Left lung (tissue), 10 donors: ENCODE data around the gene SCPEP1. TPM values are rescaled to one million over a fixed set of nuclear protein-coding genes. Genes with fewer than 3 reads are reported as not detected.

Source experiments
- ATAC-seq: fragments of 200-7000 bp; cut with Tn5 transposase; one replicate; pipeline ENCODE4 v1.9.1; 2020; ENCODE audit warnings: moderate library complexity
- DNase-seq, 4 donors: peaks; one replicate each; pipeline ENCODE4 v3.0.0-alpha.2; 2013 to 2020
- H3K27ac ChIP-seq, 2 donors: fragments of 200-600 bp; sonication (generic) in 1 of 2; one replicate each; pipeline versions ENCODE4 v1.5.0 to v1.8.0; 2020 to 2021
- H3K27me3 ChIP-seq, 2 donors: fragments of 200-600 bp; sonication (generic) in 1 of 2; one replicate each; pipeline versions ENCODE4 v1.5.0 to v1.8.0; 2020 to 2021
- H3K36me3 ChIP-seq, 2 donors: fragments of 200-600 bp; sonication (generic) in 1 of 2; one replicate each; pipeline versions ENCODE4 v1.5.0 to v1.8.0; 2020 to 2021
- H3K4me1 ChIP-seq, 2 donors: fragments of 200-600 bp; one replicate each; pipeline ENCODE4 v1.8.0; 2021
- H3K4me3 ChIP-seq, 2 donors: fragments of 200-600 bp; sonication (generic) in 1 of 2; one replicate each; pipeline versions ENCODE4 v1.5.0 to v1.8.0; 2020 to 2021; ENCODE audit warnings: mild to moderate bottlenecking in 1 of 2
- H3K9me3 ChIP-seq, 2 donors: fragments of 200-600 bp; sonication (generic) in 1 of 2; one replicate each; pipeline versions ENCODE4 v1.5.0 to v1.8.0; 2020 to 2021
- intact Hi-C, 2 donors: fragments of 100-400 bp; cut with DNase I; formaldehyde crosslinking; loops; one replicate each; pipeline versions ENCODE4 v1.11.2 to v1.14.2; 2022
- polyA plus RNA-seq, 6 donors: library from polyadenylated mRNA; unstranded; fragments of 120-200 nt; gene quantifications; one replicate each; pipeline ENCODE4 v1.2.1, GENCODE V29; 2013; ENCODE audit not compliant: insufficient read length in 6 of 6
- total RNA-seq, 2 donors: library from RNA; stranded (reverse); fragmentation: NEBNext Ultra II Directional; extraction: Animal tissue kit (Norgen Biotek cat#: 25700); gene quantifications; one replicate each; pipeline ENCODE4 v1.2.1, GENCODE V29; 2021
- TF ChIP-seq, protein P1 (sequence below), 2 donors: fragments of 200-600 bp; sonication (generic) in 1 of 2; IDR thresholded peaks; one replicate each; pipeline versions ENCODE4 v1.5.0 to v1.8.0; 2021; ENCODE audit warnings: antibody characterized with exemption in 2 of 2
- donor health status: DM: no; HTN: yes; CAD: no.
- donor health status: DM: no; HTN: no; CAD: no.

Gene SCPEP1
- total and polyA plus RNA-seq, 8 donors, result 52.1 to 120 (median 61.4) TPM

DNA sequence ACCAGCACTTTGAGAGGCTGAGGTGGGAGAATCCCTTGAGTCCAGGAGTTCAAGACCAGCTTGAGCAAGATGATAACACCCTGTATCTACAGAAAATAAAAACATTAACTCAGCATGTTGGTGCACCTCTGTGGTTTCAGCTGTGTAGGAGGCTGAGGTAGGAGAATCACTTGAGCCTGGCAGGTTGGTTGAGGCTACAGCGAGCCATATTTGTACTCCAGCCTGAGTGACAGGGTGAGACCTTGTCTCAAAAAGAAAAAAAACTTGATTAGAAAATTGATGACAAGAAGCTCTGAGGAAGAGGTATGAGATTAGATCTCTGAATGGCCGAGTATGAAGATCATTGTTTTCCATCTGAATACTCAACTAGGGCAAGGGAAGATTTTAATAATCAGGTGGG lies 31.0 kb downstream of the SCPEP1 start:
- TF ChIP-seq, protein P1, sequence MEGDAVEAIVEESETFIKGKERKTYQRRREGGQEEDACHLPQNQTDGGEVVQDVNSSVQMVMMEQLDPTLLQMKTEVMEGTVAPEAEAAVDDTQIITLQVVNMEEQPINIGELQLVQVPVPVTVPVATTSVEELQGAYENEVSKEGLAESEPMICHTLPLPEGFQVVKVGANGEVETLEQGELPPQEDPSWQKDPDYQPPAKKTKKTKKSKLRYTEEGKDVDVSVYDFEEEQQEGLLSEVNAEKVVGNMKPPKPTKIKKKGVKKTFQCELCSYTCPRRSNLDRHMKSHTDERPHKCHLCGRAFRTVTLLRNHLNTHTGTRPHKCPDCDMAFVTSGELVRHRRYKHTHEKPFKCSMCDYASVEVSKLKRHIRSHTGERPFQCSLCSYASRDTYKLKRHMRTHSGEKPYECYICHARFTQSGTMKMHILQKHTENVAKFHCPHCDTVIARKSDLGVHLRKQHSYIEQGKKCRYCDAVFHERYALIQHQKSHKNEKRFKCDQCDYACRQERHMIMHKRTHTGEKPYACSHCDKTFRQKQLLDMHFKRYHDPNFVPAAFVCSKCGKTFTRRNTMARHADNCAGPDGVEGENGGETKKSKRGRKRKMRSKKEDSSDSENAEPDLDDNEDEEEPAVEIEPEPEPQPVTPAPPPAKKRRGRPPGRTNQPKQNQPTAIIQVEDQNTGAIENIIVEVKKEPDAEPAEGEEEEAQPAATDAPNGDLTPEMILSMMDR (IDR thresholded peaks at IDR 0.05), result no peak
- H3K9me3 ChIP-seq, result no peaks in the 10 kb centered on the region
- peaks cover 0 to 34% of the 10 kb centered on the region in 2 donors for H3K36me3 ChIP-seq
- DNase-seq (no peak), ATAC-seq (no peak)
- no peak overlapping the region for H3K27ac ChIP-seq
- H3K4me3 ChIP-seq, result no peak overlapping the region
- no peaks in the 10 kb centered on the region for H3K27me3 ChIP-seq
- intact Hi-C loops, result no loop called here
- peaks cover 0 to 19% of the 10 kb centered on the region in 2 donors for H3K4me1 ChIP-seq

DNA sequence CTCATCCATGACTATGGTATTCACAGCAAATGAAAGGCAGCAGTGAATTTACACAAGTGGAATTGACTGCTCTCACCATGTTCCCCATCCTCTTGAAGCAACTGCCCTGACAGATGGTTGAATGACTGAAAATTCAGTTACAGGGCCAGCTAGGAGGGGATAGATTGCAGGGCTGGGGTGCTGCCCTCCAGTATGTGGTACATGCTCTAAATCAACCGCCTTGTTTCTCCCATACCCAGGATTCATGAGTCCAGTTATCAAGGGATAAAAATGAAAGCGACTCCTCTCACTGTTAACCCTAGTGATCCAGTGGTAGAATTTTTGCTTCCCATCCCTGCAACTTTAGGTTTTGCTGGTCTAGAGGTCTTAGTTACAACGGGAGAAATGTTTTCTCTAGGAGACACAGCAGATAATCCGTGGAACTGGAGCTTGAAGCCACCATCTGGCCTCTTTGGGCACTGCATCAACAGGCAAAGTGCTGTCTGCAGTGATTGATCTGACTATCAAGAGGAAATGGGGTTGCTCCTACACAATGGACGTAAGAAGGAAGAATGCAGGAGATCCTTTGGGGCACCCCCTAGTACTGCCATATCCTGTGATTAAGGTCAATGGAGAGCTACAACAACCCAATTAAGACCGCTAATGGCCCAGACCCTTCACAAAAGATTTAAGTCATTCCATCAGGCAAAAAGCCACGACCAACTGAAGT lies 32.0 kb downstream of the SCPEP1 start:
- peak in 1 of 4 donors; percentile 24 for DNase-seq
- Histone ChIP-seq H3K9me3 (no peaks in the 10 kb centered on the region), H3K36me3 (peaks cover 0 to 24% of the 10 kb centered on the region in 2 donors), H3K4me3 (no peak overlapping the region), H3K4me1 (peaks cover 0 to 12% of the 10 kb centered on the region in 2 donors), H3K27ac (no peak overlapping the region), H3K27me3 (no peaks in the 10 kb centered on the region)
- intact Hi-C loops, result no loop called here
- peak; percentile 91 for ATAC-seq
- TF ChIP-seq, protein P1 (IDR thresholded peaks at IDR 0.05), result peak; percentile 52 to 75

DNA sequence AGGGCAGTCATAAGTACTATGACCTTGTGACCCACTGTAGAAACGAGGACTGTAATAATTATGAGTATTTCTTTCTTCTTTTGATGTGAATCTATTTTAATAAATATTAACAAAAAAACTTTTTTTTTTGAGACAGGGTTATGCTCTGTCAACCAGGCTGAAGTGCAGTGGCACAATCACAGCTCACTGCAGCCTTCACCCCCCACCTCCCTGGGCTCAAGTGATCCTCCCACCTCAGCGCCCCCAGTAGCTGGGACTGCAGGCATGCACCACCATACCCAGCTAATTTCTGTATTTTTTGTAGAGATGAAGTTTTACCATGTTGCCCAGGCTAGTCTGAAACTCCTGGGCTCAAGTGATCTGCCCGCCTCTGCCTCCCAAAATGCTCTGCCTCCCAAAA lies 32.6 kb downstream of the SCPEP1 start:
- TF ChIP-seq, protein P1 (IDR thresholded peaks at IDR 0.05), result no peak
- intact Hi-C loops, result no loop called here
- ATAC-seq (no peak), DNase-seq (no peak)
- Histone ChIP-seq H3K27ac (no peak overlapping the region), H3K4me3 (no peak overlapping the region), H3K9me3 (no peaks in the 10 kb centered on the region), H3K36me3 (peaks cover 0 to 18% of the 10 kb centered on the region in 2 donors), H3K27me3 (no peaks in the 10 kb centered on the region), H3K4me1 (peaks cover 0 to 9% of the 10 kb centered on the region in 2 donors)

DNA sequence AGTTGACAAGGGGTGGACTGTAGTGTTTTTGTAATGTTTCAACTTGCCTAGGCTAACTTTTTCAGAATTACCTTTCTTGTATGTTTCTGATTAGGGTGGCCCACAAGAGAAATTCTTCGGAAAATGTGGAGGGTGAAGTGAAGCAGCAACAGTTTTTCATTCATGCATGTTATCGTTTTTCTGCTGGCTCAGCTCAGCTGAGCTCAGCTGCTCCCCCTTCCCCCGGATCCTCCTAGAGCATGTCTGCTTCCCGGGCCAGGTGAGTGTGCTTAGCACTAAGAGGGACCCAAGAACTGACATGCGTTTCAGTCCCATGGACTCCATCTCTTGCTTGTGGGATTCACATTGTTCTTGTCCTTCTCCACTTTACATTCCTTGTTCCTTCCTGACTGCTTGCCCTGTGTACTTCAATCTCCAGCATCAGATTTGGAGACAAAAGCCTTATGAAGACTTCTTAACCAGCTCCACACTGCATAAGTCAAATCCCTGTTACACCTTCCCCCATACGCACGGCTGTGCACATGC lies 33.6 kb downstream of the SCPEP1 start:
- H3K4me1 ChIP-seq, result peaks cover 0 to 9% of the 10 kb centered on the region in 2 donors
- TF ChIP-seq, protein P1 (IDR thresholded peaks at IDR 0.05), result no peak
- H3K36me3 ChIP-seq, result peaks cover 0 to 8% of the 10 kb centered on the region in 2 donors
- ATAC-seq (no peak), DNase-seq (no peak)
- H3K27me3 ChIP-seq, result no peaks in the 10 kb centered on the region
- intact Hi-C loops, result no loop called here
- no peak overlapping the region for H3K4me3 ChIP-seq
- no peak overlapping the region for H3K27ac ChIP-seq
- no peaks in the 10 kb centered on the region for H3K9me3 ChIP-seq

DNA sequence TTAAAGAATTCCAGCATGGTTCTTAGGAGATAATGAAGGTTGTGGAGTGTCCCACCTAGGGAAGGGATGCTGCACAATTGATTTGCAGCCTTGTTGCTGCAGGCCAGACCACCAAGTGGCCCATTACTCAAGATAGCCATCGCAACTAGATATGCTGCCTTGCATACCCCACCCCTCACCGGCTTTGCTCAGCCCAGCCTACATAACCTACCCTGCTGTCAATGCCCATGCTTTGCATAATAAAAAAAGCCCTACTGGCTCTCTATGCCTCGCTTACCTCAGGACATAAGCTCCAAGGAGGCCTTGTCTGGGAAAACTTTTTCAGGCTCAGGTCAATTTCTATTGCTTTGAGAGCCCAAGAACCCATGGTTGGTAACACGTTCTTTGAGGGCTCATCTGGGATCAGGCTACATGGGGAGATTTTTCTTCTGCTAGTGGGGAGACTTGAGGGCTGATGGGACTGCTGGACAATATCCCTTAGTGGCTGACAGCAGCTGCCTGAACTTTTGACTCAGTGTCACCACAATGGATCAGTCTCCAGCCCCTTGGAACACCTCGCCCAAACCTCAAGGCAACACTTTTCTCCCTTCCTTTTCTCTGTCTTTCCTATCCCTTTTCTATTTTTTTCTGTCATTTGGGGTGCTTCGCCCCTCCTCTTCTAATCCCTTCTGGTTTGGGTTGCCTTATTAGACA lies 38.3 kb downstream of the SCPEP1 start:
- peaks cover 0 to 4% of the 10 kb centered on the region in 2 donors for H3K27me3 ChIP-seq
- no peaks in the 10 kb centered on the region for H3K36me3 ChIP-seq
- H3K9me3 ChIP-seq, result no peaks in the 10 kb centered on the region
- H3K4me1 ChIP-seq, result no peaks in the 10 kb centered on the region
- ATAC-seq (no peak), DNase-seq (no peak)
- TF ChIP-seq, protein P1 (IDR thresholded peaks at IDR 0.05), result no peak
- H3K27ac ChIP-seq, result no peak overlapping the region
- intact Hi-C loops, result no loop called here
- H3K4me3 ChIP-seq, result no peak overlapping the region
